HEK293 (cell line): ENCODE measurements around the gene CCDC86.

Source experiments
- CTCF ChIP-seq: fragments of 450-650 bp; formaldehyde crosslinking; IDR thresholded peaks from 2 replicates; pipeline ENCODE4 v1.5.1; 2016; ENCODE audit warnings: missing biosample characterization, missing genetic modification characterization
- TCF7L2 ChIP-seq: IDR thresholded peaks from 2 replicates; pipeline ENCODE4 v1.6.1; 2011; ENCODE audit warnings: low read depth, mild to moderate bottlenecking, inconsistent platforms, low read length, moderate library complexity, borderline replicate concordance
- ZBTB11 ChIP-seq: fragments of 450-650 bp; formaldehyde crosslinking; conservative IDR thresholded peaks from 2 replicates; pipeline ENCODE4 v1.5.1; 2016; ENCODE audit warnings: low read depth, missing biosample characterization, missing genetic modification characterization
- ZBTB21 ChIP-seq: fragments of 450-650 bp; formaldehyde crosslinking; IDR thresholded peaks from 2 replicates; pipeline ENCODE4 v1.5.1; 2017; ENCODE audit warnings: missing biosample characterization, missing genetic modification characterization
- ZNF132 ChIP-seq: fragments of 450-650 bp; formaldehyde crosslinking; IDR thresholded peaks from 2 replicates; pipeline ENCODE4 v1.5.1; 2017; ENCODE audit warnings: missing biosample characterization, missing genetic modification characterization, borderline replicate concordance
- ZNF138 ChIP-seq: fragments of 450-650 bp; formaldehyde crosslinking; IDR thresholded peaks from 2 replicates; pipeline ENCODE4 v1.5.1; 2016; ENCODE audit warnings: missing biosample characterization, missing genetic modification characterization, borderline replicate concordance
- ZNF155 ChIP-seq: fragments of 450-650 bp; formaldehyde crosslinking; IDR thresholded peaks from 2 replicates; pipeline ENCODE4 v1.5.1; 2016; ENCODE audit warnings: missing biosample characterization, missing genetic modification characterization
- ZNF280D ChIP-seq: fragments of 450-650 bp; formaldehyde crosslinking; IDR thresholded peaks from 2 replicates; pipeline ENCODE4 v1.5.1; 2016; ENCODE audit warnings: missing biosample characterization, missing genetic modification characterization
- ZNF324 ChIP-seq: fragments of 450-650 bp; formaldehyde crosslinking; IDR thresholded peaks from 2 replicates; pipeline ENCODE4 v1.5.1; 2016; ENCODE audit warnings: missing biosample characterization, missing genetic modification characterization

- TF ChIP-seq ZNF138 (tag by site-specific recombination) (no peak), TCF7L2 (no peak), ZBTB11 (tag by site-specific recombination) (no peak), ZNF324 (no peak), ZNF155 (no peak), ZBTB21 (no peak), CTCF (tag by site-specific recombination) (no peak), ZNF280D (tag by site-specific recombination) (no peak), ZNF132 (tag by site-specific recombination) (no peak)
These were observed 10.3 kb upstream of the CCDC86 start for GRCh38 chr11:60831501-60832079.
